ENCODE measurements around the gene XRCC5. TPM values are rescaled to one million over a fixed set of nuclear protein-coding genes. Genes with fewer than 3 reads are reported as not detected.

The XRCC5 gene
- total RNA-seq, 1 experiment from 2014 or later, result 424 TPM

DNA sequence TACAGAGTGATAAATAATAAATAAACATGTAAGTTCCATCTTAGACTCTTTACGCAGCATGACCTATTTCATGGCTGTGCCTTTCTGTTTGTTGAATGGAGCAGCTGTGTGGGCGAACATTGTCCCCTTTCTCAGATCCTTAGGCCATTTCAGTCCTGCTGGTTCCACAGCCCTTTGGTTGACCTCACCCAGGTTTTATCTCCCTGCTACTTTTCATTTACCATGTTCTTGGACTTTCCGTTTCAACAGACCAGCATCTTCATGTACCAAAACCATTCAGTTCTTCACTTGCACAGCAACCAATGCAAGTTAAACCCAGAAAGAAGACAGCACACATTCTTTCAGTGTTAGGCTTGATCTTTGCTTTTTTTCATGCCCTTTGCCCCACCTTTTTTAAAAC lies 83.8 kb downstream of the XRCC5 start:
- no peak overlapping the region for H2AFZ ChIP-seq (ENCODE audit: low read depth, low read length, poor library complexity, severe bottlenecking)
- H3K27me3 ChIP-seq (ENCODE audit: insufficient read depth, low read length), result no peaks in the 10 kb centered on the region
- no peak for DNase-seq (ENCODE audit: low read depth, low spot score)
- H3K27ac ChIP-seq (ENCODE audit: low read depth, low read length), result no peak overlapping the region
- no peak overlapping the region for H3K4me3 ChIP-seq (replicated peaks in 1 of 2; ENCODE audit: low read depth in 1 of 2, low read length in 2 of 2)
- RAD21 ChIA-PET (ENCODE audit: low non-redundant PET in 1 of 2, low total read pairs in 2 of 2, uncharacterized antibody in 2 of 2, unreplicated experiment in 2 of 2), result no interaction called here
- CTCF ChIA-PET, result no interaction called here
- H4K20me1 ChIP-seq (ENCODE audit: insufficient read depth), result peaks cover 10% of the 10 kb centered on the region; the same call in 1 of the 2 replicates
- H3K4me2 ChIP-seq (ENCODE audit: low read length), result no peak overlapping the region
- no TSS peak for BruUV-seq (replicated peaks)
- POLR2A ChIA-PET, result no interaction called here
- no peaks in the 10 kb centered on the region for H3K9me3 ChIP-seq (ENCODE audit: control insufficient read depth in 1 of 2, insufficient read depth in 1 of 2, low read depth in 1 of 2, low read length in 2 of 2)
- TF ChIP-seq ELF1 (IDR thresholded peaks at IDR 0.05; ENCODE audit: borderline replicate concordance, low read depth), result no peak
- no peak for TF ChIP-seq EZH2 (IDR thresholded peaks at IDR 0.05)
- no peak for TF ChIP-seq CBX3 (IDR thresholded peaks at IDR 0.05; ENCODE audit: low read depth)
- TF ChIP-seq FOSL1 (IDR thresholded peaks at IDR 0.05; ENCODE audit: low read depth), result no peak
- no peak for TF ChIP-seq ZFX (IDR thresholded peaks at IDR 0.05)
- TF ChIP-seq JUND (IDR thresholded peaks at IDR 0.05), result no peak
- TF ChIP-seq EZH2phosphoT487 (IDR thresholded peaks at IDR 0.05; ENCODE audit: borderline replicate concordance), result no peak
- TF ChIP-seq, protein P1, sequence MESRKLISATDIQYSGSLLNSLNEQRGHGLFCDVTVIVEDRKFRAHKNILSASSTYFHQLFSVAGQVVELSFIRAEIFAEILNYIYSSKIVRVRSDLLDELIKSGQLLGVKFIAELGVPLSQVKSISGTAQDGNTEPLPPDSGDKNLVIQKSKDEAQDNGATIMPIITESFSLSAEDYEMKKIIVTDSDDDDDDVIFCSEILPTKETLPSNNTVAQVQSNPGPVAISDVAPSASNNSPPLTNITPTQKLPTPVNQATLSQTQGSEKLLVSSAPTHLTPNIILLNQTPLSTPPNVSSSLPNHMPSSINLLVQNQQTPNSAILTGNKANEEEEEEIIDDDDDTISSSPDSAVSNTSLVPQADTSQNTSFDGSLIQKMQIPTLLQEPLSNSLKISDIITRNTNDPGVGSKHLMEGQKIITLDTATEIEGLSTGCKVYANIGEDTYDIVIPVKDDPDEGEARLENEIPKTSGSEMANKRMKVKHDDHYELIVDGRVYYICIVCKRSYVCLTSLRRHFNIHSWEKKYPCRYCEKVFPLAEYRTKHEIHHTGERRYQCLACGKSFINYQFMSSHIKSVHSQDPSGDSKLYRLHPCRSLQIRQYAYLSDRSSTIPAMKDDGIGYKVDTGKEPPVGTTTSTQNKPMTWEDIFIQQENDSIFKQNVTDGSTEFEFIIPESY (IDR thresholded peaks at IDR 0.05; ENCODE audit: extremely low read depth, insufficient replicate concordance, low read length), result no peak
- TF ChIP-seq SIN3A (IDR thresholded peaks at IDR 0.05; ENCODE audit: low read depth), result no peak
- no peak for TF ChIP-seq MAX (IDR thresholded peaks at IDR 0.05)
- no peak for TF ChIP-seq TCF7L2 (IDR thresholded peaks at IDR 0.05; ENCODE audit: borderline replicate concordance, extremely low read depth, insufficient read depth, insufficient read length)
- H3K9ac ChIP-seq (ENCODE audit: low read length), result no peak overlapping the region
- intact Hi-C loops (cut with micrococcal nuclease), result no loop called here
- H3K4me1 ChIP-seq (ENCODE audit: control insufficient read depth in 1 of 2, insufficient read depth in 2 of 2, low read length in 2 of 2), result no peaks in the 10 kb centered on the region
- no peak for ATAC-seq
- no peaks in the 10 kb centered on the region for H3K9me2 ChIP-seq (ENCODE audit: insufficient read depth)
- peaks cover 42 to 54% of the 10 kb centered on the region in 2 experiments for H3K36me3 ChIP-seq (ENCODE audit: control insufficient read depth in 1 of 2, insufficient read depth in 2 of 2, low read length in 2 of 2)
- peaks cover 82% of the 10 kb centered on the region for H3K79me2 ChIP-seq (ENCODE audit: insufficient read depth, low read length)

Measured in HCT116 (cell line).